HepG2 (cell line): ENCODE results near the gene RSRC2. TPM values are rescaled to one million over a fixed set of nuclear protein-coding genes. Genes with fewer than 3 reads are reported as not detected.

ENCODE experiments used
- FOXK1 ChIP-seq: sonication (generic); formaldehyde crosslinking; IDR thresholded peaks from 2 replicates; pipeline ENCODE4 v1.4.0; 2020; ENCODE audit warnings: low read depth, missing genetic modification reagents, borderline replicate concordance
- GTF2F1 ChIP-seq: fragments of 150-350 bp; IDR thresholded peaks from 2 replicates; pipeline ENCODE4 v1.6.1; 2014; ENCODE audit warnings: low read length
- HOXD1 ChIP-seq: sonication (generic); formaldehyde crosslinking; IDR thresholded peaks from 2 replicates; pipeline ENCODE4 v1.5.0; 2020; ENCODE audit warnings: missing genetic modification reagents
- KDM1A ChIP-seq: IDR thresholded peaks from 2 replicates; pipeline ENCODE4 v1.6.1; 2016; ENCODE audit warnings: missing compliant biosample characterization
- KLF12 ChIP-seq: sonication (generic); formaldehyde crosslinking; IDR thresholded peaks from 2 replicates; pipeline ENCODE4 v1.4.0; 2020; ENCODE audit warnings: missing genetic modification reagents, borderline replicate concordance
- PAWR ChIP-seq: sonication (generic); formaldehyde crosslinking; IDR thresholded peaks from 2 replicates; pipeline ENCODE4 v1.4.0; 2020; ENCODE audit warnings: missing genetic modification reagents, mild to moderate bottlenecking, borderline replicate concordance
- RFX3 ChIP-seq: IDR thresholded peaks from 2 replicates; pipeline ENCODE4 v1.6.1; 2016; ENCODE audit warnings: missing biosample characterization, missing genetic modification reagents
- YY1 ChIP-seq: IDR thresholded peaks from 2 replicates; pipeline ENCODE4 v1.6.1; 2011; ENCODE audit warnings: low read length, low read depth, moderate library complexity, mild to moderate bottlenecking; ENCODE audit not compliant: insufficient read depth, insufficient replicate concordance
- ZBTB8A ChIP-seq: sonication (generic); formaldehyde crosslinking; IDR thresholded peaks from 2 replicates; pipeline ENCODE4 v1.4.0; 2020; ENCODE audit warnings: mild to moderate bottlenecking, low read depth, missing genetic modification reagents, borderline replicate concordance
- ZFAT ChIP-seq: sonication (generic); formaldehyde crosslinking; conservative IDR thresholded peaks from 2 replicates; pipeline ENCODE4 v1.8.1; 2023; ENCODE audit warnings: missing genetic modification reagents, inconsistent platforms
- ZFX ChIP-seq: sonication (generic); formaldehyde crosslinking; IDR thresholded peaks from 2 replicates; pipeline ENCODE4 v1.4.0; 2020; ENCODE audit warnings: mild to moderate bottlenecking, low read depth, missing genetic modification reagents, moderate library complexity
- ZNF292 ChIP-seq: sonication (generic); formaldehyde crosslinking; IDR thresholded peaks from 2 replicates; pipeline ENCODE4 v1.8.1; 2022; ENCODE audit warnings: mild to moderate bottlenecking, low read depth, missing genetic modification reagents, borderline replicate concordance
- ZNF562 ChIP-seq: sonication (generic); formaldehyde crosslinking; IDR thresholded peaks from 2 replicates; pipeline ENCODE4 v1.8.0; 2022; ENCODE audit warnings: missing genetic modification reagents, borderline replicate concordance
- polyA plus RNA-seq, 8 experiments: library from polyadenylated mRNA; depleted of rRNA in 3 of 8; stranded (reverse) in 7 of 8; unstranded in 1 of 8; fragments of >200 nt; fragmentation: Illumina TruSeq in 4 of 8; extraction: Trizol in 4 of 8; gene quantifications; 2 replicates each; pipeline versions ENCODE4 v1.2.1 to v1.2.3, GENCODE V29; 2011 to 2016; ENCODE audit warnings: low read depth in 4 of 8, missing spikeins in 1 of 8, mixed read lengths in 1 of 8; ENCODE audit not compliant: insufficient read depth in 1 of 8
- total RNA-seq, 5 experiments: library from RNA; depleted of rRNA; stranded (reverse); fragments of >200 nt; fragmentation: Illumina TruSeq; extraction: Trizol; gene quantifications; 2 replicates each; pipeline ENCODE4 v1.2.3, GENCODE V29; 2016; ENCODE audit warnings: low read depth in 1 of 5
- TF ChIP-seq, protein P1 (sequence below): IDR thresholded peaks from 2 replicates; pipeline ENCODE4 v1.6.1; 2016; ENCODE audit warnings: missing compliant biosample characterization, missing genetic modification reagents, borderline replicate concordance
- TF ChIP-seq, protein P2 (sequence below): sonication (generic); formaldehyde crosslinking; IDR thresholded peaks from 2 replicates; pipeline ENCODE4 v1.4.0; 2020; ENCODE audit warnings: missing genetic modification reagents, borderline replicate concordance
- TF ChIP-seq, protein P3 (sequence below): sonication (generic); formaldehyde crosslinking; IDR thresholded peaks from 2 replicates; pipeline ENCODE4 v1.8.0; 2022; ENCODE audit warnings: missing genetic modification reagents, mild to moderate bottlenecking, moderate library complexity, borderline replicate concordance
- TF ChIP-seq, protein P4 (sequence below): fragments of 450-650 bp; IDR thresholded peaks from 2 replicates; pipeline ENCODE4 v1.6.1; 2016
- TF ChIP-seq, protein P5 (sequence below): sonication (generic); formaldehyde crosslinking; conservative IDR thresholded peaks from 2 replicates; pipeline ENCODE4 v1.4.0; 2020; ENCODE audit warnings: mild to moderate bottlenecking, missing genetic modification reagents, moderate library complexity

Gene RSRC2
- total and polyA plus RNA-seq, 2 of the 13 experiments (the other 11 are each of a cell fraction or from before 2014, with no cell fraction given), result 31.4 to 77.8 TPM

DNA sequence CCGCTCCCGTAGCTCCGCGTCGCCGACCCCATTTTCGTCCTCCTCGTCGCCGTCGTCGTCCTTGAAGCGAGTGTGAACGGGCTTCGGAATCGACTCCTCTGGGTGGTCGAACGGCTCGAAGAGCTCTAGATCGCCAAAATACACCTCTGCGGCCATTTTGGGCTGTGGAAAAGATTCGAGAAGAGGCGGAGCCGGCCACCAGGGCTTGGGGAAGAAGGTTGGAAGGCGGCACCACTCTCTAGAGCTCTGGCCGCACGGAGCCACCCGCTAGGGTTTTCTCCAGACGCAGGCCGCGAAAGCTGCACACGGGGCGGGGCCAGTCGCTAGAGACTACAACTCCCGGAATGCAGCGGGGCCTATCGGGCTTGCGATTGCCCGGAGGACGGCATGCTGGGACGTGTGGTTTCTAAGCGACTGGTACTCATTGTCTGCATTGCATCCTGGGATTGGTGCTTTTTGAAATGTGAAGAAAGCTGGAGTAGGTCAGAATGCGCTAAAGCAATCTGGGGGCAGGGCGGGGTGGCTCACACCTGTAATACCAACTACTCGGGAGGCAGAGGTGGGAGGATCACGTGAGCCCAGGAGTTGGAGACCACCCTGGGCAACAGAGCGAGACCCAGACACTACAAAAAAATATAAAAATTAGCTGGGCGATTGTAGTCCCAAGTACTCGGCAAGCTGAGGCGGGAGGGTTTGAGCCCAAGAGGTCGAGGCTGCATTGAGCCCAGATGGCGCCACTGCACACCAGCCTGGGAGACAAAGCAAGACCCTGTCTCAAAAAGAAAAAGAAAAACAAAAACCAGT, 25.8 kb downstream of the RSRC2 start, which contains the start of gene ZCCHC8 (continued):
- TF ChIP-seq, protein P1, sequence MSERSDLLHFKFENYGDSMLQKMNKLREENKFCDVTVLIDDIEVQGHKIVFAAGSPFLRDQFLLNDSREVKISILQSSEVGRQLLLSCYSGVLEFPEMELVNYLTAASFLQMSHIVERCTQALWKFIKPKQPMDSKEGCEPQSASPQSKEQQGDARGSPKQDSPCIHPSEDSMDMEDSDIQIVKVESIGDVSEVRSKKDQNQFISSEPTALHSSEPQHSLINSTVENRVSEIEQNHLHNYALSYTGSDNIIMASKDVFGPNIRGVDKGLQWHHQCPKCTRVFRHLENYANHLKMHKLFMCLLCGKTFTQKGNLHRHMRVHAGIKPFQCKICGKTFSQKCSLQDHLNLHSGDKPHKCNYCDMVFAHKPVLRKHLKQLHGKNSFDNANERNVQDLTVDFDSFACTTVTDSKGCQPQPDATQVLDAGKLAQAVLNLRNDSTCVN (CRISPR knock-in tag), result peak; percentile 85
- peak; percentile 26; the same call in 1 of the 2 replicates for TF ChIP-seq ZNF292 (CRISPR knock-in tag)
- no peak for TF ChIP-seq ZFAT (CRISPR knock-in tag)
- TF ChIP-seq, protein P2, sequence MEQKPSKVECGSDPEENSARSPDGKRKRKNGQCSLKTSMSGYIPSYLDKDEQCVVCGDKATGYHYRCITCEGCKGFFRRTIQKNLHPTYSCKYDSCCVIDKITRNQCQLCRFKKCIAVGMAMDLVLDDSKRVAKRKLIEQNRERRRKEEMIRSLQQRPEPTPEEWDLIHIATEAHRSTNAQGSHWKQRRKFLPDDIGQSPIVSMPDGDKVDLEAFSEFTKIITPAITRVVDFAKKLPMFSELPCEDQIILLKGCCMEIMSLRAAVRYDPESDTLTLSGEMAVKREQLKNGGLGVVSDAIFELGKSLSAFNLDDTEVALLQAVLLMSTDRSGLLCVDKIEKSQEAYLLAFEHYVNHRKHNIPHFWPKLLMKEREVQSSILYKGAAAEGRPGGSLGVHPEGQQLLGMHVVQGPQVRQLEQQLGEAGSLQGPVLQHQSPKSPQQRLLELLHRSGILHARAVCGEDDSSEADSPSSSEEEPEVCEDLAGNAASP (CRISPR knock-in tag), result no peak
- TF ChIP-seq ZNF562 (CRISPR knock-in tag), result no peak
- TF ChIP-seq KDM1A (CRISPR knock-in tag), result no peak; the same call in 1 of the 2 replicates
- TF ChIP-seq ZBTB8A (CRISPR knock-in tag), result peak; percentile 20; the same call in 1 of the 2 replicates
- peak; percentile 35; the same call in 1 of the 2 replicates for TF ChIP-seq KLF12 (CRISPR knock-in tag)
- TF ChIP-seq PAWR, result peak; percentile 91; the same call in 1 of the 2 replicates
- 0 out of 2 replicates have a peak, but pooled peaks have one; percentile 42 for TF ChIP-seq GTF2F1
- TF ChIP-seq, protein P3, sequence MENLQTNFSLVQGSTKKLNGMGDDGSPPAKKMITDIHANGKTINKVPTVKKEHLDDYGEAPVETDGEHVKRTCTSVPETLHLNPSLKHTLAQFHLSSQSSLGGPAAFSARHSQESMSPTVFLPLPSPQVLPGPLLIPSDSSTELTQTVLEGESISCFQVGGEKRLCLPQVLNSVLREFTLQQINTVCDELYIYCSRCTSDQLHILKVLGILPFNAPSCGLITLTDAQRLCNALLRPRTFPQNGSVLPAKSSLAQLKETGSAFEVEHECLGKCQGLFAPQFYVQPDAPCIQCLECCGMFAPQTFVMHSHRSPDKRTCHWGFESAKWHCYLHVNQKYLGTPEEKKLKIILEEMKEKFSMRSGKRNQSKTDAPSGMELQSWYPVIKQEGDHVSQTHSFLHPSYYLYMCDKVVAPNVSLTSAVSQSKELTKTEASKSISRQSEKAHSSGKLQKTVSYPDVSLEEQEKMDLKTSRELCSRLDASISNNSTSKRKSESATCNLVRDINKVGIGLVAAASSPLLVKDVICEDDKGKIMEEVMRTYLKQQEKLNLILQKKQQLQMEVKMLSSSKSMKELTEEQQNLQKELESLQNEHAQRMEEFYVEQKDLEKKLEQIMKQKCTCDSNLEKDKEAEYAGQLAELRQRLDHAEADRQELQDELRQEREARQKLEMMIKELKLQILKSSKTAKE (CRISPR knock-in tag), result no peak
- TF ChIP-seq, protein P4, sequence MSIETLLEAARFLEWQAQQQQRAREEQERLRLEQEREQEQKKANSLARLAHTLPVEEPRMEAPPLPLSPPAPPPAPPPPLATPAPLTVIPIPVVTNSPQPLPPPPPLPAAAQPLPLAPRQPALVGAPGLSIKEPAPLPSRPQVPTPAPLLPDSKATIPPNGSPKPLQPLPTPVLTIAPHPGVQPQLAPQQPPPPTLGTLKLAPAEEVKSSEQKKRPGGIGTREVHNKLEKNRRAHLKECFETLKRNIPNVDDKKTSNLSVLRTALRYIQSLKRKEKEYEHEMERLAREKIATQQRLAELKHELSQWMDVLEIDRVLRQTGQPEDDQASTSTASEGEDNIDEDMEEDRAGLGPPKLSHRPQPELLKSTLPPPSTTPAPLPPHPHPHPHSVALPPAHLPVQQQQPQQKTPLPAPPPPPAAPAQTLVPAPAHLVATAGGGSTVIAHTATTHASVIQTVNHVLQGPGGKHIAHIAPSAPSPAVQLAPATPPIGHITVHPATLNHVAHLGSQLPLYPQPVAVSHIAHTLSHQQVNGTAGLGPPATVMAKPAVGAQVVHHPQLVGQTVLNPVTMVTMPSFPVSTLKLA, result peak; percentile 18; the same call in 1 of the 2 replicates
- TF ChIP-seq RFX3 (CRISPR knock-in tag), result peak; percentile 73
- TF ChIP-seq, protein P5, sequence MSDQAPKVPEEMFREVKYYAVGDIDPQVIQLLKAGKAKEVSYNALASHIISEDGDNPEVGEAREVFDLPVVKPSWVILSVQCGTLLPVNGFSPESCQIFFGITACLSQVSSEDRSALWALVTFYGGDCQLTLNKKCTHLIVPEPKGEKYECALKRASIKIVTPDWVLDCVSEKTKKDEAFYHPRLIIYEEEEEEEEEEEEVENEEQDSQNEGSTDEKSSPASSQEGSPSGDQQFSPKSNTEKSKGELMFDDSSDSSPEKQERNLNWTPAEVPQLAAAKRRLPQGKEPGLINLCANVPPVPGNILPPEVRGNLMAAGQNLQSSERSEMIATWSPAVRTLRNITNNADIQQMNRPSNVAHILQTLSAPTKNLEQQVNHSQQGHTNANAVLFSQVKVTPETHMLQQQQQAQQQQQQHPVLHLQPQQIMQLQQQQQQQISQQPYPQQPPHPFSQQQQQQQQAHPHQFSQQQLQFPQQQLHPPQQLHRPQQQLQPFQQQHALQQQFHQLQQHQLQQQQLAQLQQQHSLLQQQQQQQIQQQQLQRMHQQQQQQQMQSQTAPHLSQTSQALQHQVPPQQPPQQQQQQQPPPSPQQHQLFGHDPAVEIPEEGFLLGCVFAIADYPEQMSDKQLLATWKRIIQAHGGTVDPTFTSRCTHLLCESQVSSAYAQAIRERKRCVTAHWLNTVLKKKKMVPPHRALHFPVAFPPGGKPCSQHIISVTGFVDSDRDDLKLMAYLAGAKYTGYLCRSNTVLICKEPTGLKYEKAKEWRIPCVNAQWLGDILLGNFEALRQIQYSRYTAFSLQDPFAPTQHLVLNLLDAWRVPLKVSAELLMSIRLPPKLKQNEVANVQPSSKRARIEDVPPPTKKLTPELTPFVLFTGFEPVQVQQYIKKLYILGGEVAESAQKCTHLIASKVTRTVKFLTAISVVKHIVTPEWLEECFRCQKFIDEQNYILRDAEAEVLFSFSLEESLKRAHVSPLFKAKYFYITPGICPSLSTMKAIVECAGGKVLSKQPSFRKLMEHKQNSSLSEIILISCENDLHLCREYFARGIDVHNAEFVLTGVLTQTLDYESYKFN (CRISPR knock-in tag), result peak; percentile 63
- peak; percentile 90 for TF ChIP-seq YY1
- peak; percentile 23; the same call in 1 of the 2 replicates for TF ChIP-seq FOXK1
- peak; percentile 99 for TF ChIP-seq ZFX (CRISPR knock-in tag)
- peak; percentile 81 for TF ChIP-seq HOXD1 (CRISPR knock-in tag)
